ENCODE results near the gene PDLIM1. TPM values are rescaled to one million over a fixed set of nuclear protein-coding genes. Genes with fewer than 3 reads are reported as not detected.

The PDLIM1 gene
- total RNA-seq, 1 donor from 2014 or later: 200 TPM

GRCh38 chr10:95289921-95290421 lies 832 bp downstream of the PDLIM1 start:
- DNase-seq (ENCODE audit: low spot score): no peak

GRCh38 chr10:95289003-95289920 lies 1.5 kb downstream of the PDLIM1 start:
- DNase-seq (ENCODE audit: low spot score): no peak

- DNase-seq (ENCODE audit: low spot score): no peak
Measured at GRCh38 chr10:95288303-95288702, 2.5 kb downstream of the PDLIM1 start.

GRCh38 chr10:95287281-95287680 lies 3.5 kb downstream of the PDLIM1 start:
- DNase-seq (ENCODE audit: low spot score): no peak

GRCh38 chr10:95286707-95287106 lies 4.1 kb downstream of the PDLIM1 start:
- no peak for DNase-seq (ENCODE audit: low spot score)

GRCh38 chr10:95285556-95285955 lies 5.2 kb downstream of the PDLIM1 start:
- no peak for DNase-seq (ENCODE audit: low spot score)

- DNase-seq (ENCODE audit: low spot score): no peak
Measured at GRCh38 chr10:95284807-95285206, 6.0 kb downstream of the PDLIM1 start.

GRCh38 chr10:95282107-95282506 lies 8.7 kb downstream of the PDLIM1 start:
- DNase-seq (ENCODE audit: low spot score): no peak

- DNase-seq (ENCODE audit: low spot score): no peak
Measured at GRCh38 chr10:95281206-95281605, 9.6 kb downstream of the PDLIM1 start.

GRCh38 chr10:95280637-95281036 lies 10.2 kb downstream of the PDLIM1 start:
- no peak for DNase-seq (ENCODE audit: low spot score)

- DNase-seq (ENCODE audit: low spot score): no peak
Measured at GRCh38 chr10:95279042-95279820, 11.6 kb downstream of the PDLIM1 start.

- no peak for DNase-seq (ENCODE audit: low spot score)
Measured at GRCh38 chr10:95278061-95278988, 12.5 kb downstream of the PDLIM1 start.

GRCh38 chr10:95277614-95278013 lies 13.2 kb downstream of the PDLIM1 start:
- DNase-seq (ENCODE audit: low spot score): no peak

GRCh38 chr10:95277201-95277570 lies 13.6 kb downstream of the PDLIM1 start:
- no peak for DNase-seq (ENCODE audit: low spot score)

GRCh38 chr10:95276367-95277200 lies 14.2 kb downstream of the PDLIM1 start:
- DNase-seq (ENCODE audit: low spot score): no peak

GRCh38 chr10:95275726-95276366 lies 15.0 kb downstream of the PDLIM1 start:
- DNase-seq (ENCODE audit: low spot score): no peak

GRCh38 chr10:95273393-95274312 lies 17.1 kb downstream of the PDLIM1 start:
- no peak for DNase-seq (ENCODE audit: low spot score)

- no peak for DNase-seq (ENCODE audit: low spot score)
Measured at GRCh38 chr10:95268438-95268837, 22.4 kb downstream of the PDLIM1 start.

- DNase-seq (ENCODE audit: low spot score): no peak
Measured at GRCh38 chr10:95267251-95267650, 23.6 kb downstream of the PDLIM1 start.
